HEK293 (cell line): ENCODE data around the gene BRCA1.
"Not testable (repeated sequence)": the region's sequence is repeated elsewhere in the genome, so short reads cannot be mapped to it uniquely, and the experiment has no call there.

Experiments used
- CTCF ChIA-PET: fragments of 350-600 bp; formaldehyde crosslinking; extraction: SDS; loops from one replicate; lab custom pipeline; 2021; ENCODE audit warnings: antibody characterized with exemption; lab: Yijun Ruan, JAX
- POLR2A ChIA-PET: fragments of 300-600 bp; formaldehyde crosslinking; extraction: SDS; loops from one replicate; lab custom pipeline; 2020; ENCODE audit warnings: antibody characterized with exemption, inconsistent platforms; lab: Yijun Ruan, JAX
- H3K27ac ChIP-seq: fragments of 200-500 bp; sonication (Bioruptor generic); 2 replicates; pipeline ENCODE4 v1.5.1; 2014; ENCODE audit warnings: low read depth, low read length, control low read depth, inconsistent platforms; ENCODE audit errors: extremely low read depth
- H3K36me3 ChIP-seq, 2 experiments: fragments of 200-500 bp in 1 of 2; sonication (Bioruptor generic) in 1 of 2; 1 replicate in 1 of 2; 2 replicates in 1 of 2; pipeline ENCODE4 v1.5.1; 2014 to 2017; ENCODE audit warnings: inconsistent platforms in 2 of 2, low read length in 2 of 2; ENCODE audit not compliant: control insufficient read depth in 2 of 2, insufficient read depth in 1 of 2
- H3K4me1 ChIP-seq: fragments of 200-500 bp; sonication (Bioruptor generic); 2 replicates; pipeline ENCODE4 v1.5.1; 2014; ENCODE audit warnings: mild to moderate bottlenecking, low read length, inconsistent platforms; ENCODE audit not compliant: control insufficient read depth, insufficient read depth
- H3K4me3 ChIP-seq: 2 replicates; pipeline ENCODE4 v1.5.1; 2011; ENCODE audit warnings: low read depth, mild to moderate bottlenecking, control low read depth, low read length, moderate library complexity
- H3K9me3 ChIP-seq: fragments of 200-500 bp; sonication (Bioruptor generic); 2 replicates; pipeline ENCODE4 v1.5.1; 2014; ENCODE audit warnings: low read depth, low read length, inconsistent platforms; ENCODE audit not compliant: control insufficient read depth, insufficient read depth
- GLIS1 ChIP-seq: fragments of 450-650 bp; formaldehyde crosslinking; IDR thresholded peaks from 2 replicates; pipeline ENCODE4 v1.5.1; 2016; ENCODE audit warnings: missing biosample characterization, missing genetic modification characterization
- HOXD13 ChIP-seq: sonication (generic); formaldehyde crosslinking; IDR thresholded peaks from 2 replicates; pipeline ENCODE4 v1.8.0; 2022; ENCODE audit warnings: missing genetic modification reagents, borderline replicate concordance
- IKZF3 ChIP-seq: fragments of 450-650 bp; IDR thresholded peaks from 2 replicates; pipeline ENCODE4 v1.5.0; 2018; ENCODE audit warnings: missing biosample characterization, mild to moderate bottlenecking, missing genetic modification characterization, moderate library complexity
- KLF10 ChIP-seq: fragments of 450-650 bp; IDR thresholded peaks from 2 replicates; pipeline ENCODE4 v1.5.1; 2018; ENCODE audit warnings: missing biosample characterization, mild to moderate bottlenecking, missing genetic modification characterization
- MEIS1 ChIP-seq: sonication (generic); formaldehyde crosslinking; IDR thresholded peaks from 2 replicates; pipeline ENCODE4 v1.8.1; 2022; ENCODE audit warnings: missing genetic modification reagents, mild to moderate bottlenecking, borderline replicate concordance
- RBAK ChIP-seq: fragments of 450-650 bp; formaldehyde crosslinking; IDR thresholded peaks from 2 replicates; pipeline ENCODE4 v1.5.1; 2016; ENCODE audit warnings: missing biosample characterization, missing genetic modification characterization
- SCRT1 ChIP-seq: fragments of 450-650 bp; formaldehyde crosslinking; IDR thresholded peaks from 2 replicates; pipeline ENCODE4 v1.5.1; 2016; ENCODE audit warnings: missing biosample characterization, missing genetic modification characterization, borderline replicate concordance
- SCRT2 ChIP-seq: fragments of 450-650 bp; formaldehyde crosslinking; IDR thresholded peaks from 2 replicates; pipeline ENCODE4 v1.5.1; 2016; ENCODE audit warnings: missing biosample characterization, missing genetic modification characterization
- ZBTB8A ChIP-seq: fragments of 450-650 bp; formaldehyde crosslinking; IDR thresholded peaks from 2 replicates; pipeline ENCODE4 v1.5.1; 2016; ENCODE audit warnings: missing biosample characterization, missing genetic modification characterization
- ZNF155 ChIP-seq: fragments of 450-650 bp; formaldehyde crosslinking; IDR thresholded peaks from 2 replicates; pipeline ENCODE4 v1.5.1; 2016; ENCODE audit warnings: missing biosample characterization, missing genetic modification characterization
- ZNF169 ChIP-seq: fragments of 450-650 bp; formaldehyde crosslinking; IDR thresholded peaks from 2 replicates; pipeline ENCODE4 v1.5.1; 2016; ENCODE audit warnings: missing biosample characterization, missing genetic modification characterization
- ZNF311 ChIP-seq: fragments of 450-650 bp; formaldehyde crosslinking; IDR thresholded peaks from 2 replicates; pipeline ENCODE4 v1.5.1; 2017; ENCODE audit warnings: missing biosample characterization, missing genetic modification characterization, borderline replicate concordance
- ZNF354C ChIP-seq: fragments of 450-650 bp; formaldehyde crosslinking; IDR thresholded peaks from 2 replicates; pipeline ENCODE4 v1.5.1; 2016; ENCODE audit warnings: missing biosample characterization, missing genetic modification characterization, low read depth, borderline replicate concordance
- ZNF404 ChIP-seq: fragments of 450-650 bp; formaldehyde crosslinking; IDR thresholded peaks from 2 replicates; pipeline ENCODE4 v1.5.1; 2017; ENCODE audit warnings: missing biosample characterization, missing genetic modification characterization
- ZNF426 ChIP-seq: fragments of 450-650 bp; formaldehyde crosslinking; IDR thresholded peaks from 2 replicates; pipeline ENCODE4 v1.5.1; 2017; ENCODE audit warnings: missing biosample characterization, missing genetic modification characterization, mild to moderate bottlenecking, inconsistent platforms, moderate library complexity
- ZNF555 ChIP-seq: fragments of 450-650 bp; formaldehyde crosslinking; conservative IDR thresholded peaks from 2 replicates; pipeline ENCODE4 v1.5.1; 2017; ENCODE audit warnings: missing biosample characterization, mild to moderate bottlenecking, missing genetic modification characterization, inconsistent platforms
- ZNF623 ChIP-seq: fragments of 450-650 bp; formaldehyde crosslinking; IDR thresholded peaks from 2 replicates; pipeline ENCODE4 v1.5.1; 2016; ENCODE audit warnings: missing biosample characterization, missing genetic modification characterization
- ZNF707 ChIP-seq: fragments of 450-650 bp; formaldehyde crosslinking; IDR thresholded peaks from 2 replicates; pipeline ENCODE4 v1.5.1; 2016; ENCODE audit warnings: missing biosample characterization, missing genetic modification characterization
- ZNF747 ChIP-seq: fragments of 450-650 bp; formaldehyde crosslinking; IDR thresholded peaks from 2 replicates; pipeline ENCODE4 v1.5.1; 2016; ENCODE audit warnings: missing biosample characterization, missing genetic modification characterization
- ZNF768 ChIP-seq: fragments of 450-650 bp; formaldehyde crosslinking; IDR thresholded peaks from 2 replicates; pipeline ENCODE4 v1.5.1; 2018; ENCODE audit warnings: missing biosample characterization, mild to moderate bottlenecking, missing genetic modification characterization
- TF ChIP-seq, protein P1 (sequence below): fragments of 450-650 bp; formaldehyde crosslinking; IDR thresholded peaks from 2 replicates; pipeline ENCODE4 v1.5.1; 2016; ENCODE audit warnings: missing biosample characterization, missing genetic modification characterization
- TF ChIP-seq, protein P2 (sequence below): fragments of 450-650 bp; formaldehyde crosslinking; IDR thresholded peaks from 2 replicates; pipeline ENCODE4 v1.5.1; 2016; ENCODE audit warnings: missing biosample characterization, missing genetic modification characterization
- TF ChIP-seq, protein P3 (sequence below): IDR thresholded peaks from 2 replicates; pipeline ENCODE4 v1.6.1; 2011; ENCODE audit warnings: mild to moderate bottlenecking, low read depth, low read length, borderline replicate concordance
- TF ChIP-seq, protein P4 (sequence below): fragments of 450-650 bp; formaldehyde crosslinking; IDR thresholded peaks from 2 replicates; pipeline ENCODE4 v1.5.1; 2016; ENCODE audit warnings: missing biosample characterization, missing genetic modification characterization

Gene BRCA1

DNA sequence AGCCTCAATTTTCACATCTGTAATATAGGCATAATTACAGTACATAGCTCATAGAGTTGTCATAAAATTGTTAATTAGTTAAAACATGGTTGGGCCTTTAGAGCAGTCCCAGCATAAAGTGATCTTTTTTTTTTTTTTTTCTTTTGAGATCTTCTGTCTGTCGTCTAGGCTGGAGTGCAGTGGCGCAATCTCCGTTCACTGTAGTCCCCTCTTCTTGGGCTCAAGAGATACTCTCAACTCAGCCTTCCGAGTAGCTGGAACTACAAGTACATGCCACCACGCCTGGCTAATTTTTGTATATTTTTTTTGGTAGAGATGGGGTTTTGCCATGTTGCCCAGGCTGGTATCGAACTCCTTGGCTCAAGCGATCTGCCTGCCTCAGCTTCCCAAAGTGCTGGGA lies 69.1 kb downstream of the BRCA1 start (continued):
- TF ChIP-seq MEIS1 (no peak), ZNF623 (tag by site-specific recombination) (no peak), ZNF311 (no peak), GLIS1 (tag by site-specific recombination) (no peak), RBAK (no peak), ZBTB8A (tag by site-specific recombination) (no peak), ZNF169 (no peak), ZNF426 (tag by site-specific recombination) (no peak), ZNF155 (tag by site-specific recombination) (no peak)
- TF ChIP-seq, protein P1, sequence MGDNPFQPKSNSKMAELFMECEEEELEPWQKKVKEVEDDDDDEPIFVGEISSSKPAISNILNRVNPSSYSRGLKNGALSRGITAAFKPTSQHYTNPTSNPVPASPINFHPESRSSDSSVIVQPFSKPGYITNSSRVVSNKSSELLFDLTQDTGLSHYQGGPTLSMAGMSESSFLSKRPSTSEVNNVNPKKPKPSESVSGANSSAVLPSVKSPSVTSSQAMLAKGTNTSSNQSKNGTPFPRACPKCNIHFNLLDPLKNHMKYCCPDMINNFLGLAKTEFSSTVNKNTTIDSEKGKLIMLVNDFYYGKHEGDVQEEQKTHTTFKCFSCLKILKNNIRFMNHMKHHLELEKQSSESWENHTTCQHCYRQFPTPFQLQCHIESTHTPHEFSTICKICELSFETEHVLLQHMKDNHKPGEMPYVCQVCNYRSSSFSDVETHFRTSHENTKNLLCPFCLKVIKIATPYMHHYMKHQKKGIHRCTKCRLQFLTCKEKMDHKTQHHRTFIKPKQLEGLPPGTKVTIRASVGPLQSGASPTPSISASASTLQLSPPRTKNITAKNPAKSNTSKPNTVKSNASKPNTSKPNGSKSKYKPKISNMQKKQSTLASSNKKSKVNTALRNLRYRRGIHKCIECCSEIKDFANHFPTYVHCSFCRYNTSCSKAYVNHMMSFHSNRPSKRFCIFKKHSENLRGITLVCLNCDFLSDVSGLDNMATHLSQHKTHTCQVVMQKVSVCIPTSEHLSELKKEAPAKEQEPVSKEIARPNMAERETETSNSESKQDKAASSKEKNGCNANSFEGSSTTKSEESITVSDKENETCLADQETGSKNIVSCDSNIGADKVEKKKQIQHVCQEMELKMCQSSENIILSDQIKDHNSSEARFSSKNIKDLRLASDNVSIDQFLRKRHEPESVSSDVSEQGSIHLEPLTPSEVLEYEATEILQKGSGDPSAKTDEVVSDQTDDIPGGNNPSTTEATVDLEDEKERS (tag by site-specific recombination) = no peak
- TF ChIP-seq, protein P2, sequence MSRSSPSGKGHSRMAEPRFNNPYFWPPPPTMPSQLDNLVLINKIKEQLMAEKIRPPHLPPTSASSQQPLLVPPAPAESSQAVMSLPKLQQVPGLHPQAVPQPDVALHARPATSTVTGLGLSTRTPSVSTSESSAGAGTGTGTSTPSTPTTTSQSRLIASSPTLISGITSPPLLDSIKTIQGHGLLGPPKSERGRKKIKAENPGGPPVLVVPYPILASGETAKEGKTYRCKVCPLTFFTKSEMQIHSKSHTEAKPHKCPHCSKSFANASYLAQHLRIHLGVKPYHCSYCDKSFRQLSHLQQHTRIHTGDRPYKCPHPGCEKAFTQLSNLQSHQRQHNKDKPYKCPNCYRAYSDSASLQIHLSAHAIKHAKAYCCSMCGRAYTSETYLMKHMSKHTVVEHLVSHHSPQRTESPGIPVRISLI = no peak

DNA sequence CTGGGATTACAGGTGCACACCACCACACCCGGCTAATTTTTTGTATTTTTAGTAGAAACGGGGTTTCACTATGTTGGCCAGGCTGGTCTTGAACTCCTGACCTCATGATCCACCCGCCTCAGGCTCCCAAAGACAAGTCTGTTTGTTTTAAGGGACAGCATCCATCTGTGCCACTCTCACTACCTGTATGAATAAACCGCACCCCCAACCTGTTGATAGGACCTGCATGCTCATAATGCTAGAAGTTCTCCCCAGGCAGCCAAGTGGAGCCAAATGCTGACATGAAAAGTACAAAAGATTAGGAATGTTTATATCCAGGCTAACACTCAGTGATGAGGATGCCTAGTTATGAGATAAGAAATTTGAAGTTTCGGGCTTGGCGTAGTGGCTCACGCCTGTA lies 72.2 kb downstream of the BRCA1 start:
- H3K27ac ChIP-seq, H3K4me1 ChIP-seq, POLR2A ChIA-PET, CTCF ChIA-PET, H3K4me3 ChIP-seq, H3K9me3 ChIP-seq: not testable (repeated sequence)
- H3K36me3 ChIP-seq = peaks cover 71 to 89% of the 10 kb centered on the region in 2 experiments
- peak; percentile 94 for TF ChIP-seq SCRT2 (tag by site-specific recombination)
- TF ChIP-seq SCRT1 (tag by site-specific recombination) = peak; percentile 92

DNA sequence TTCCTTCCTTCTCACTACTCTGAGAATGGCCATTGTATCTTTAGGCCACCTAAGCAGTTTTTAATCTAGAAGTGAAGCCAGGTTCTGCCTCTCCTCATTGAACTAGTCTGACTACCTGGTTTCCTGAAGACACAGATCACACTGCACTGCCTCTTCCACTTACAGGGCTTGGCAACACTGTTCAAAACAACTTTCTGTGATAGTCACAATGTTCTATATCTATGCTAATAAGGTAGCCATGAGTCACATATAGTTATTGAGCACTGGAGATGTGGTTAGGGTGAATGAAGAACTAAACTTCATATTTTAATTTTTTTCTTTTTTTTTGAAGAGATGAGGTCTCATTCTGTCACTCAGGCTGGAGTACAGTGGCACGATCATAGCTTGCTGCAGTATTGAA lies 73.2 kb downstream of the BRCA1 start:
- H3K27ac ChIP-seq = no peak overlapping the region
- CTCF ChIA-PET = interaction anchor here (0.6 kb wide), 1 partner anchor 28 kb away, joined by 4 read pairs; no protein-coding TSS in a partner anchor
- H3K4me3 ChIP-seq = no peak overlapping the region
- no peaks in the 10 kb centered on the region for H3K9me3 ChIP-seq
- H3K36me3 ChIP-seq = peaks cover 73 to 93% of the 10 kb centered on the region in 2 experiments
- no peaks in the 10 kb centered on the region for H3K4me1 ChIP-seq
- POLR2A ChIA-PET = no interaction called here
- TF ChIP-seq ZNF555 (tag by site-specific recombination) (no peak), IKZF3 (no peak), KLF10 (tag by site-specific recombination) (no peak), ZNF747 (tag by site-specific recombination) (no peak), ZNF354C (no peak), ZNF404 (tag by site-specific recombination) (no peak), ZNF707 (no peak), HOXD13 (CRISPR knock-in tag) (no peak), ZNF768 (tag by site-specific recombination) (no peak)
- TF ChIP-seq, protein P3, sequence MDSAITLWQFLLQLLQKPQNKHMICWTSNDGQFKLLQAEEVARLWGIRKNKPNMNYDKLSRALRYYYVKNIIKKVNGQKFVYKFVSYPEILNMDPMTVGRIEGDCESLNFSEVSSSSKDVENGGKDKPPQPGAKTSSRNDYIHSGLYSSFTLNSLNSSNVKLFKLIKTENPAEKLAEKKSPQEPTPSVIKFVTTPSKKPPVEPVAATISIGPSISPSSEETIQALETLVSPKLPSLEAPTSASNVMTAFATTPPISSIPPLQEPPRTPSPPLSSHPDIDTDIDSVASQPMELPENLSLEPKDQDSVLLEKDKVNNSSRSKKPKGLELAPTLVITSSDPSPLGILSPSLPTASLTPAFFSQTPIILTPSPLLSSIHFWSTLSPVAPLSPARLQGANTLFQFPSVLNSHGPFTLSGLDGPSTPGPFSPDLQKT = no peak
- TF ChIP-seq, protein P1 (tag by site-specific recombination) = no peak
- TF ChIP-seq, protein P4, sequence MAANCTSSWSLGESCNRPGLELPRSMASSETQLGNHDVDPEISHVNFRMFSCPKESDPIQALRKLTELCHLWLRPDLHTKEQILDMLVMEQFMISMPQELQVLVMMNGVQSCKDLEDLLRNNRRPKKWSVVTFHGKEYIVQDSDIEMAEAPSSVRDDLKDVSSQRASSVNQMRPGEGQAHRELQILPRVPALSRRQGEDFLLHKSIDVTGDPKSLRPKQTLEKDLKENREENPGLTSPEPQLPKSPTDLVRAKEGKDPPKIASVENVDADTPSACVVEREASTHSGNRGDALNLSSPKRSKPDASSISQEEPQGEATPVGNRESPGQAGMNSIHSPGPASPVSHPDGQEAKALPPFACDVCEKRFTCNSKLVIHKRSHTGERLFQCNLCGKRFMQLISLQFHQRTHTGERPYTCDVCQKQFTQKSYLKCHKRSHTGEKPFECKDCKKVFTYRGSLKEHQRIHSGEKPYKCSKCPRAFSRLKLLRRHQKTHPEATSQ (tag by site-specific recombination) = no peak
